ENCODE data around the gene IGFBP5. TPM values are rescaled to one million over a fixed set of nuclear protein-coding genes. Genes with fewer than 3 reads are reported as not detected.

The IGFBP5 gene
- total and polyA plus RNA-seq, 9 of the 15 experiments (the other 6 are each of a cell fraction or from before 2014, with no cell fraction given) = 0.01 to 1.9 (median 0.03) TPM; not detected in 6

GRCh38 chr2:216680951-216681629, 14.3 kb downstream of the IGFBP5 start:
- H3K9me1 ChIP-seq (ENCODE audit: control insufficient read depth, insufficient read depth, low read length) = no peaks in the 10 kb centered on the region
- H3K27ac ChIP-seq (ENCODE audit: extremely low read depth, low read depth, low read length) = no peak overlapping the region
- H2AFZ ChIP-seq (ENCODE audit: low read depth, low read length) = peak overlapping the region; percentile 55; the same call in 1 of the 2 replicates
- peaks cover 0 to 2% of the 10 kb centered on the region in 2 experiments; a peak in 1 of 5 replicates for H3K27me3 ChIP-seq (ENCODE audit: control insufficient read depth in 2 of 2, insufficient read depth in 2 of 2, low read length in 2 of 2)
- H3K9ac ChIP-seq (ENCODE audit: insufficient read depth in 1 of 2, low read depth in 2 of 2, low read length in 2 of 2) = no peak overlapping the region
- in situ Hi-C loops (cut with MboI) (loop anchor here (5.0 to 25.0 kb wide), 3 partner anchors 486 to 1031 kb away; no protein-coding TSS in a partner anchor), intact Hi-C loops (cut with micrococcal nuclease) (loop anchor here (5.0 kb wide), 3 partner anchors 486 to 1031 kb away; no protein-coding TSS in a partner anchor)
- FAIRE-seq = no peak
- H4K20me1 ChIP-seq (replicated peaks; ENCODE audit: control insufficient read depth, insufficient read depth, low read length) = no peaks in the 10 kb centered on the region
- H3K4me3 ChIP-seq = no peak overlapping the region
- 45% methylated on average over 10 of the region's 10 CpGs for WGBS (ENCODE audit: insufficient coverage, low coverage, missing lambda C conversion rate)
- ChIA-PET POLR2A (interaction anchor here (0.6 kb wide), 1 partner anchor 357 kb away, joined by 3 read pairs; no protein-coding TSS in a partner anchor), CTCF (ENCODE audit: low intra/inter-chr PET ratio) (interaction anchor here (0.6 to 1.0 kb wide), 2 partner anchors 14 to 830 kb away, joined by 3 to 4 read pairs; no protein-coding TSS in a partner anchor)
- H3K9me3 ChIP-seq (replicated peaks; ENCODE audit: control insufficient read depth, insufficient read depth, low read depth, low read length) = no peaks in the 10 kb centered on the region
- H3K79me2 ChIP-seq (ENCODE audit: control insufficient read depth, insufficient read depth, low read length) = no peaks in the 10 kb centered on the region
- peaks cover 17% of the 10 kb centered on the region in 2 experiments for H3K4me1 ChIP-seq (replicated peaks in 1 of 2; ENCODE audit: control insufficient read depth in 2 of 2, insufficient read depth in 2 of 2, low read length in 2 of 2)
- no peak for DNase-seq (ENCODE audit: extremely low read depth in 1 of 4, low spot score in 3 of 4)
- BruUV-seq (replicated peaks) = no TSS peak
- no peak overlapping the region for H3K4me2 ChIP-seq (ENCODE audit: insufficient read depth, low read length)
- H3K36me3 ChIP-seq (ENCODE audit: control insufficient read depth, insufficient read depth, low read length) = no peaks in the 10 kb centered on the region
- ATAC-seq = no peak
- TF ChIP-seq ZNF766 (CRISPR knock-in tag; conservative IDR thresholded peaks at IDR 0.05) = no peak
- no peak for TF ChIP-seq ZNF324 (CRISPR knock-in tag; IDR thresholded peaks at IDR 0.05)
- peak; percentile 11; the same call in 1 of the 2 replicates for TF ChIP-seq ZNF589 (CRISPR knock-in tag; IDR thresholded peaks at IDR 0.05; ENCODE audit: low read depth)
- TF ChIP-seq TCF3 (CRISPR knock-in tag; IDR thresholded peaks at IDR 0.05) = 0 out of 2 replicates have a peak, but pooled peaks have one; percentile 42
- no peak for TF ChIP-seq ZFP36 (IDR thresholded peaks at IDR 0.05; ENCODE audit: low read depth, low read length, partially characterized antibody)
- TF ChIP-seq, protein P1, sequence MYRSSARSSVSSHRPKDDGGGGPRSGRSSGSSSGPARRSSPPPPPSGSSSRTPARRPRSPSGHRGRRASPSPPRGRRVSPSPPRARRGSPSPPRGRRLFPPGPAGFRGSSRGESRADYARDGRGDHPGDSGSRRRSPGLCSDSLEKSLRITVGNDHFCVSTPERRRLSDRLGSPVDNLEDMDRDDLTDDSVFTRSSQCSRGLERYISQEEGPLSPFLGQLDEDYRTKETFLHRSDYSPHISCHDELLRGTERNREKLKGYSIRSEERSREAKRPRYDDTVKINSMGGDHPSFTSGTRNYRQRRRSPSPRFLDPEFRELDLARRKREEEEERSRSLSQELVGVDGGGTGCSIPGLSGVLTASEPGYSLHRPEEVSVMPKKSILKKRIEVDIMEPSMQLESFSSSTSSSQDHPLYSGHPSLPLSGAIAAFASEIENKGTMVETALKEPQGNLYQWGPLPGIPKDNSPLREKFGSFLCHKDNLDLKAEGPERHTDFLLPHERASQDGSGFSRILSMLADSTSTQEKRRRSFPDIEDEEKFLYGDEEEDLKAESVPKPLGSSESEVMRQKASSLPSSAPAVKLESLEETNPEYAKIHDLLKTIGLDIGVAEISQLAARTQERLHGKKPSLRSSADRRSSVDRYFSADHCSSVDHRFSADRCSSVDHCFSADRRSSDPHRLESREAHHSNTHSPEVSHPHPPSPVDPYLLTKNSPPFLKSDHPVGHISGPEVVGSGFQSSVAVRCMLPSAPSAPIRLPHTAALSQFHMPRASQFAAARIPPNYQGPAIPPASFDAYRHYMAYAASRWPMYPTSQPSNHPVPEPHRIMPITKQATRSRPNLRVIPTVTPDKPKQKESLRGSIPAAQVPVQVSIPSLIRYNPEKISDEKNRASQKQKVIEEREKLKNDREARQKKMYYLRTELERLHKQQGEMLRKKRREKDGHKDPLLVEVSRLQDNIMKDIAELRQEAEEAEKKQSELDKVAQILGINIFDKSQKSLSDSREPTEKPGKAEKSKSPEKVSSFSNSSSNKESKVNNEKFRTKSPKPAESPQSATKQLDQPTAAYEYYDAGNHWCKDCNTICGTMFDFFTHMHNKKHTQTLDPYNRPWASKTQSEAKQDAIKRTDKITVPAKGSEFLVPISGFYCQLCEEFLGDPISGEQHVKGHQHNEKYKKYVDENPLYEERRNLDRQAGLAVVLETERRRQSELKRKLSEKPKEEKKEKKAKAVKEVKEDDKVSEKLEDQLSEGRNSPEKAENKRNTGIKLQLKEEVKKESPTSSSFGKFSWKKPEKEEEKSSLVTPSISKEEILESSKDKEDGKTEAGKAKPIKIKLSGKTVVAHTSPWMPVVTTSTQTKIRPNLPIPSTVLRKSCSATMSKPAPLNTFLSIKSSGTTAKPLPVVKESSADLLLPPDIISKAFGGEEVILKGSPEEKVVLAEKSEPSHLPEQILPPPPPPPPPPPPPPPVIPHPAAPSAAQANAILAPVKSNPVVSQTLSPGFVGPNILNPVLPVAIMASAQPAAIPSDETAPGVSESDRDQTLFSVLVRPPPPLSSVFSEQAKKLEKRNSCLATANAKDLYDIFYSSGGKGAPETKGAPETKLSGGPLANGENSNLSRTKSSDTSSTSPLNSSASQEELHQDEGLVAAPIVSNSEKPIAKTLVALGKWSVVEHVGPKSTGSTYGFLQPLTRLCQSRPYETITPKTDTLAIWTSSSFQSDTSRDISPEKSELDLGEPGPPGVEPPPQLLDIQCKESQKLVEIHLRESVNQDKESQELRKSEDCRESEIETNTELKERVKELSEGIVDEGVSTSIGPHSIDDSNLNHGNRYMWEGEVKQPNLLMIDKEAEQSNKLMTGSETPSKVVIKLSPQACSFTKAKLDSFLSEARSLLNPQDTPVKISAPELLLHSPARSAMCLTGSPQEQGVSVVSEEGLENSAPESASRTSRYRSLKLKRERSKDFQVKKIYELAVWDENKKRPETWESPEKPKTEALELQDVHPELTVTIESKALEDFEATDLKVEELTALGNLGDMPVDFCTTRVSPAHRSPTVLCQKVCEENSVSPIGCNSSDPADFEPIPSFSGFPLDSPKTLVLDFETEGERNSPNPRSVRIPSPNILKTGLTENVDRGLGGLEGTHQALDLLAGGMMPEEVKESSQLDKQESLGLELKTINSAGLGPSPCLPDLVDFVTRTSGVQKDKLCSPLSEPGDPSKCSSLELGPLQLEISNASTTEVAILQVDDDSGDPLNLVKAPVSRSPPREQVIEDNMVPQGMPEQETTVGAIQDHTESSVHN (IDR thresholded peaks at IDR 0.05; ENCODE audit: borderline replicate concordance in 1 of 2, low read depth in 1 of 2) = no peak
- no peak for TF ChIP-seq ZNF431 (CRISPR knock-in tag; IDR thresholded peaks at IDR 0.05)
- no peak for TF ChIP-seq MXD1 (CRISPR knock-in tag; IDR thresholded peaks at IDR 0.05; ENCODE audit: borderline replicate concordance, poor library complexity, severe bottlenecking)
- TF ChIP-seq ADNP (tag; IDR thresholded peaks at IDR 0.05) = no peak
- TF ChIP-seq ZNF764 (CRISPR knock-in tag; IDR thresholded peaks at IDR 0.05; ENCODE audit: low read depth) = no peak

All from K562 (cell line).